Trophoblast cell (in vitro differentiated cells and primary cell): ENCODE data around the gene TSPEAR.

Source experiments
- DNase-seq, 2 donors: peaks; one replicate each; pipeline ENCODE4 v3.0.0-alpha.2; 2016
- H2AFZ ChIP-seq: 2 replicates; pipeline ENCODE4 v1.6.1; 2013; ENCODE audit warnings: low read length, moderate library complexity, mild to moderate bottlenecking; ENCODE audit not compliant: insufficient read depth, poor library complexity
- H2AK5ac ChIP-seq: 2 replicates; pipeline ENCODE4 v1.6.1; 2013; ENCODE audit warnings: mild to moderate bottlenecking, low read length
- H2BK120ac ChIP-seq: 2 replicates; pipeline ENCODE4 v1.6.1; 2013; ENCODE audit warnings: low read length, mild to moderate bottlenecking, moderate library complexity; ENCODE audit not compliant: insufficient read depth, poor library complexity
- H2BK12ac ChIP-seq: 2 replicates; pipeline ENCODE4 v1.6.1; 2013; ENCODE audit warnings: mild to moderate bottlenecking, low read length, moderate library complexity
- H2BK5ac ChIP-seq: 2 replicates; pipeline ENCODE4 v1.6.1; 2013; ENCODE audit warnings: low read length, low read depth, moderate library complexity, mild to moderate bottlenecking; ENCODE audit not compliant: poor library complexity
- H3K14ac ChIP-seq: 2 replicates; pipeline ENCODE4 v1.6.1; 2013; ENCODE audit warnings: mild to moderate bottlenecking, low read length
- H3K18ac ChIP-seq: 2 replicates; pipeline ENCODE4 v1.6.1; 2013; ENCODE audit warnings: mild to moderate bottlenecking, low read length
- H3K23ac ChIP-seq: 2 replicates; pipeline ENCODE4 v1.6.1; 2013; ENCODE audit warnings: low read length
- H3K27ac ChIP-seq: 2 replicates; pipeline ENCODE4 v1.5.1; 2013; ENCODE audit warnings: low read depth, mild to moderate bottlenecking, inconsistent platforms, low read length, moderate library complexity
- H3K27me3 ChIP-seq: 2 replicates; pipeline ENCODE4 v1.6.1; 2013; ENCODE audit warnings: inconsistent platforms, mild to moderate bottlenecking, low read length, moderate library complexity; ENCODE audit not compliant: insufficient read depth
- H3K36me3 ChIP-seq, 2 experiments: 1 replicate in 1 of 2; 2 replicates in 1 of 2; pipeline ENCODE4 v1.6.1; 2013; ENCODE audit warnings: low read length in 2 of 2, mild to moderate bottlenecking in 2 of 2, moderate library complexity in 1 of 2; ENCODE audit not compliant: insufficient read depth in 2 of 2, control insufficient read depth in 1 of 2
- H3K4ac ChIP-seq: 2 replicates; pipeline ENCODE4 v1.6.1; 2013; ENCODE audit warnings: low read depth, mild to moderate bottlenecking, low read length, moderate library complexity
- H3K4me1 ChIP-seq, 2 experiments: 1 replicate in 1 of 2; 2 replicates in 1 of 2; pipeline ENCODE4 v1.6.1; 2013; ENCODE audit warnings: low read length in 2 of 2, mild to moderate bottlenecking in 2 of 2, moderate library complexity in 1 of 2; ENCODE audit not compliant: insufficient read depth in 2 of 2, control insufficient read depth in 1 of 2
- H3K4me2 ChIP-seq: 2 replicates; pipeline ENCODE4 v1.6.1; 2013; ENCODE audit warnings: inconsistent platforms, mild to moderate bottlenecking, low read length, moderate library complexity
- H3K4me3 ChIP-seq: 2 replicates; pipeline ENCODE4 v1.5.1; 2013; ENCODE audit warnings: mild to moderate bottlenecking, low read depth, low read length, inconsistent platforms
- H3K79me1 ChIP-seq: one replicate; pipeline ENCODE4 v1.6.1; 2013; ENCODE audit warnings: low read length
- H3K79me2 ChIP-seq: 2 replicates; pipeline ENCODE4 v1.6.1; 2013; ENCODE audit warnings: low read length, mild to moderate bottlenecking; ENCODE audit not compliant: control insufficient read depth, insufficient read depth, poor library complexity
- H3K9ac ChIP-seq: 2 replicates; pipeline ENCODE4 v1.6.1; 2013; ENCODE audit warnings: mild to moderate bottlenecking, low read length
- H3K9me3 ChIP-seq: 2 replicates; pipeline ENCODE4 v1.6.1; 2013; ENCODE audit warnings: low read depth, mild to moderate bottlenecking, control low read depth, inconsistent platforms, low read length; ENCODE audit not compliant: insufficient read depth
- H4K12ac ChIP-seq: 2 replicates; pipeline ENCODE4 v1.6.1; 2013; ENCODE audit warnings: low read depth, mild to moderate bottlenecking, low read length, moderate library complexity
- H4K8ac ChIP-seq: 2 replicates; pipeline ENCODE4 v1.6.1; 2013; ENCODE audit warnings: low read depth, mild to moderate bottlenecking, low read length, moderate library complexity
- H4K91ac ChIP-seq: one replicate; pipeline ENCODE4 v1.6.1; 2013; ENCODE audit warnings: low read depth, mild to moderate bottlenecking, low read length, moderate library complexity
- WGBS: extraction: QIAGEN DNeasy Blood & Tissue Kit; methylation state at CpG from one replicate; pipeline ENCODE4 v1.1.7; 2013; ENCODE audit warnings: missing lambda C conversion rate; ENCODE audit not compliant: insufficient read length, insufficient coverage; ENCODE audit errors: extremely low coverage; 5-methylcytosine and 5-hydroxymethylcytosine counted together

TSPEAR gene

DNA sequence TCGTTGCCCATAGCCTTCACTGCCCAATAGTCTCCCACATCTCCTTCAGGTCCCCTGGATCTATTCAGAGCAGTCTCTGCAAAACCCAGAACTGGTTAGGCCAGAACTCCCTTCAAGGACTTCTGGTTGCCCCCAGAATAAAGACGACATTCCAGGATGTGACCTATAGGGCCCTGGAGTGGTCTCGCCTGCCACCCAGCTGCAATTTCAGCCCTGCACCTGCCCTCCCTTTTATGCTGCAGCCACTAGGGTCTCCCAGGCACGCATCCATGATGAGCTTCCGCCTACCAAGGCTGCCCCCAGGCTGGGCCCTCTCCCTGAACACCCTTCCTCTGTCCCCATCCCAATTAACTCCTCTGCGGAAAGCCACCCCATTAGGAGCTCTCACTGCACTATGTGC, 7.2 kb upstream of the TSPEAR start:
- H2AK5ac ChIP-seq, result no peak overlapping the region
- no CpG with 5 or more reads among the region's 6 CpGs for WGBS

DNA sequence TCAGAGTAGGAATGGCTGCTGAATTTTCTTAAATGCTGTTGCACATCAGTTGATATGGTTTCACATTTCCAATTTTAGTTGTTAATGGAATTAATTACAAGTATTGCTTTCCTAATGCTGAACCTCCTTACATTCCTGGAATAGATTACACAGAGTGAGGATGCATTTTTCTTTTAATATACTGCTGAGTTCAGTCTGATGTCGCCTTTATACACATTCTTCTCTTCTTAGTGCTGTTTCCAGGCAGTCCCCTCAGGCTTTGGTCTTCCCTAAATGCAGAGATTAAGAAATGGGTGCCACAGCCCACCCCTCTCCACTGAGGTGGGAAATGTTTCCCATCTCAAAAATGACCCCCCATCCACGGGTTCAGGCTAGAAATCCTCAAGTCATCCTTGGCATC, 6.7 kb upstream of the TSPEAR start:
- no peak overlapping the region for H3K27ac ChIP-seq
- H2AFZ ChIP-seq, result no peak overlapping the region
- no peak overlapping the region for H2AK5ac ChIP-seq
- H3K79me2 ChIP-seq, result no peaks in the 10 kb centered on the region
- H3K9me3 ChIP-seq, result no peaks in the 10 kb centered on the region
- H4K12ac ChIP-seq, result no peak overlapping the region
- H3K4me1 ChIP-seq, result peaks cover 0 to 1% of the 10 kb centered on the region in 2 experiments
- H3K36me3 ChIP-seq, result no peaks in the 10 kb centered on the region
- no peak overlapping the region for H2BK5ac ChIP-seq
- no peak overlapping the region for H3K14ac ChIP-seq
- H2BK12ac ChIP-seq, result no peak overlapping the region
- no peak overlapping the region for H4K8ac ChIP-seq
- no peak overlapping the region for H3K4me2 ChIP-seq
- H3K27me3 ChIP-seq, result peaks cover 3% of the 10 kb centered on the region
- H2BK120ac ChIP-seq, result no peak overlapping the region
- no peak overlapping the region for H3K9ac ChIP-seq
- H3K18ac ChIP-seq, result no peak overlapping the region
- no peak overlapping the region for H3K23ac ChIP-seq
- no peak overlapping the region for H3K4me3 ChIP-seq
- no peak overlapping the region for H4K91ac ChIP-seq
- no peak for DNase-seq
- WGBS, result no CpG with 5 or more reads among the region's 2 CpGs
- H3K4ac ChIP-seq, result no peak overlapping the region
- H3K79me1 ChIP-seq, result no peaks in the 10 kb centered on the region

More for the DNA sequence above, 7.2 kb upstream of the TSPEAR start:
- DNase-seq, result no peak
- Histone ChIP-seq H2BK5ac (no peak overlapping the region), H2BK12ac (no peak overlapping the region), H3K4ac (no peak overlapping the region), H3K4me3 (no peak overlapping the region), H4K8ac (no peak overlapping the region), H3K79me1 (no peaks in the 10 kb centered on the region), H4K91ac (no peak overlapping the region), H3K9ac (no peak overlapping the region), H3K79me2 (no peaks in the 10 kb centered on the region), H3K36me3 (no peaks in the 10 kb centered on the region), H3K9me3 (peaks cover under 1% of the 10 kb centered on the region), H2AFZ (no peak overlapping the region), H3K4me2 (no peak overlapping the region), H3K18ac (no peak overlapping the region), H3K14ac (no peak overlapping the region), H3K23ac (no peak overlapping the region), H3K27ac (no peak overlapping the region), H2BK120ac (no peak overlapping the region), H3K27me3 (no peaks in the 10 kb centered on the region), H4K12ac (no peak overlapping the region), H3K4me1 (peaks cover 0 to 6% of the 10 kb centered on the region in 2 experiments)

DNA sequence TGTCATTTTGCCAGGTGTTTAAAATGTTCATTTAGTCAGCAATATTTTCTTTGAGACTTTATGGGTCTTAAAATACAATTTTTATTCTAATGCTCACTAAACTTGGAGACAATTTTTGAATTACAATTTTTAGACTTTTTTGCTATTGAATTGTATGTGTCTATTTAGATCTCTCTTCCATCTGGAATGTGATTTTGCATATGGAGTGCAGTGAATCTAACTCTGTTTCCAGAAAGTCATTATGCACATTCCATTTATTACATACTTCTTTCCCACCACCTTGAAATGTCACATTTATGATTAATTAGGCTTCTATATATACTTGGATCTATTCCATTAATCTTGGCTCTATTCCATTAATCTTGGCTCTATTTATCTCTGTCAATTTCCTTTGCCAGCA, 5.6 kb upstream of the TSPEAR start:
- Histone ChIP-seq H2BK12ac (no peak overlapping the region), H4K91ac (no peak overlapping the region), H4K8ac (no peak overlapping the region), H3K23ac (no peak overlapping the region), H3K4me3 (no peak overlapping the region), H3K27ac (no peak overlapping the region), H2BK5ac (no peak overlapping the region), H3K9me3 (no peaks in the 10 kb centered on the region), H3K4ac (no peak overlapping the region), H2BK120ac (no peak overlapping the region), H3K79me2 (no peaks in the 10 kb centered on the region), H3K36me3 (no peaks in the 10 kb centered on the region), H3K4me1 (no peaks in the 10 kb centered on the region), H2AFZ (no peak overlapping the region), H3K79me1 (no peaks in the 10 kb centered on the region), H3K18ac (no peak overlapping the region), H2AK5ac (no peak overlapping the region), H3K14ac (no peak overlapping the region), H3K27me3 (peaks cover 14% of the 10 kb centered on the region), H4K12ac (no peak overlapping the region), H3K9ac (no peak overlapping the region), H3K4me2 (no peak overlapping the region)
- DNase-seq, result no peak

DNA sequence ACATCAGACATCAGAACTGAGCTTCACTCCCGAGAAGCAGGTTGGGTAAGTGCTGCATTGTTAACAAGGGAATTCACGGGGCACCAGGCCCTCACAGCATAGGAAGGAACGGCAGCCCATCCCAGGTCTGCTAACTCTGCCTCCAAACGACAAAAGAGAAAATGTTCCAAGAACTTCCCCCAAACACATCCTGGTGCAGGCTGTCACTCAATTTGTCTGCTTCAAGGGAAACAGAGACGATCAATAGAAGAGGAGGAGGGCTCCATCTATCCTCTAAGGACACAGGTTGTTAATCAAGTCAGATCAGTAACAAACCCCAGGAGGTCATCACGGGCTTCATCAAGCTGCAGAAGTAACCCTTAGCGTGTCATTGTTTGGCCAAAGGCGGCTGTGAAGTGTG, 3.5 kb upstream of the TSPEAR start:
- WGBS, result no CpG with 5 or more reads among the region's 8 CpGs
- no peak overlapping the region for H3K27ac ChIP-seq
- no peak overlapping the region for H3K14ac ChIP-seq
- no peak overlapping the region for H3K18ac ChIP-seq
- H3K4ac ChIP-seq, result no peak overlapping the region
- H3K27me3 ChIP-seq, result peaks cover 34% of the 10 kb centered on the region
- no peak overlapping the region for H3K9ac ChIP-seq
- H3K4me3 ChIP-seq, result no peak overlapping the region
- no peaks in the 10 kb centered on the region for H3K79me1 ChIP-seq
- no peak overlapping the region for H2BK12ac ChIP-seq
- H2AK5ac ChIP-seq, result no peak overlapping the region
- H2AFZ ChIP-seq, result no peak overlapping the region
- no peak for DNase-seq
- no peak overlapping the region for H3K4me2 ChIP-seq
- no peak overlapping the region for H4K12ac ChIP-seq
- no peak overlapping the region for H4K8ac ChIP-seq
- no peaks in the 10 kb centered on the region for H3K36me3 ChIP-seq
- H3K4me1 ChIP-seq, result peaks cover 0 to 7% of the 10 kb centered on the region in 2 experiments
- H3K79me2 ChIP-seq, result no peaks in the 10 kb centered on the region
- no peaks in the 10 kb centered on the region for H3K9me3 ChIP-seq
- no peak overlapping the region for H3K23ac ChIP-seq
- no peak overlapping the region for H2BK120ac ChIP-seq
- no peak overlapping the region for H2BK5ac ChIP-seq
- no peak overlapping the region for H4K91ac ChIP-seq
